SIG-M5 treated with dmso at 0.1 percent for 504 hours (cell line): ENCODE results near the gene CDK12.

ENCODE experiments used
- DNase-seq: peaks from one replicate; lab custom pipeline; 2025; ENCODE audit not compliant: unreplicated experiment; lab: John Stamatoyannopoulos, UW

CDK12 gene

GRCh38 chr17:39548494-39549225 lies 87.4 kb downstream of the CDK12 start:
- no peak for DNase-seq

GRCh38 chr17:39549747-39550573 lies 88.7 kb downstream of the CDK12 start:
- no peak for DNase-seq

GRCh38 chr17:39551879-39552278 lies 90.6 kb downstream of the CDK12 start:
- DNase-seq: no peak

- DNase-seq: no peak
These were observed 92.2 kb downstream of the CDK12 start for GRCh38 chr17:39553341-39553945.

- no peak for DNase-seq
These were observed 94.1 kb downstream of the CDK12 start for GRCh38 chr17:39555368-39555767.

- no peak for DNase-seq
These were observed 95.1 kb downstream of the CDK12 start for GRCh38 chr17:39556423-39556822.

GRCh38 chr17:39562395-39562794 lies 101.1 kb downstream of the CDK12 start:
- DNase-seq: no peak

GRCh38 chr17:39562976-39563375 lies 101.7 kb downstream of the CDK12 start:
- DNase-seq: no peak

- DNase-seq: no peak
These were observed 102.2 kb downstream of the CDK12 start for GRCh38 chr17:39563476-39563875.

GRCh38 chr17:39564211-39564848 lies 103.0 kb downstream of the CDK12 start:
- no peak for DNase-seq

GRCh38 chr17:39566094-39566850 lies 105.0 kb downstream of the CDK12 start:
- no peak for DNase-seq

GRCh38 chr17:39568702-39569101 lies 107.4 kb downstream of the CDK12 start:
- no peak for DNase-seq

GRCh38 chr17:39569126-39569525 lies 107.8 kb downstream of the CDK12 start:
- DNase-seq: peak; percentile 61

- DNase-seq: no peak
These were observed 110.8 kb downstream of the CDK12 start for GRCh38 chr17:39572121-39572520.

GRCh38 chr17:39573447-39574298 lies 112.4 kb downstream of the CDK12 start:
- DNase-seq: no peak

GRCh38 chr17:39576187-39576586 lies 114.9 kb downstream of the CDK12 start:
- DNase-seq: peak; percentile 44

- no peak for DNase-seq
These were observed 117.0 kb downstream of the CDK12 start for GRCh38 chr17:39578272-39578671.

GRCh38 chr17:39579318-39580081 lies 118.2 kb downstream of the CDK12 start:
- DNase-seq: no peak

GRCh38 chr17:39580082-39580468 lies 118.8 kb downstream of the CDK12 start:
- DNase-seq: no peak
